ENCODE results near the gene EIF4E3. TPM values are rescaled to one million over a fixed set of nuclear protein-coding genes. Genes with fewer than 3 reads are reported as not detected.

The EIF4E3 gene
- total RNA-seq, 1 experiment from 2014 or later, result not detected

DNA sequence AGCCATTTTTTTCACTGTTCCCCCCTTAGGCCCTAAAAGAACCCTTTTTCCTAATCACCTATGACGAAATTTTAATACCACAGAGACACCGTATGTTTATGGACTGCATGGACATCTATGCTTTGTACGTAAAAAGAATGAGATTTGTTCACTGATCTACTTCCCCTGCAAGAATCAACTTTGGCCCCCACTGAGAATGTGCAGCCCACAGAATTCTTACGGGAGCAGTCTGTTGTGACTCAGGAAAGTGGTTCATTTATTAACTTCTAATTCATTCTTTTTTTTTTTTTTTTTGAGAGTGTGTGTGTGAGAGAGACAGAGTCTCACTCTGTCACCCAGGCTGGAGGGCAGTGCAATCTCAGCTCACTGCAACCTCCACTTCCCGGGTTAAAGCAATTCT, 17.6 kb downstream of the EIF4E3 start:
- no peak overlapping the region for H2AFZ ChIP-seq
- no TSS peak for BruUV-seq (replicated peaks)
- POLR2A ChIA-PET (ENCODE audit: unreplicated experiment), result no interaction called here
- H3K4me1 ChIP-seq (replicated peaks; ENCODE audit: insufficient read depth), result no peaks in the 10 kb centered on the region
- no peak overlapping the region for H3K4me3 ChIP-seq
- no peaks in the 10 kb centered on the region for H3K9me2 ChIP-seq (ENCODE audit: insufficient read depth)
- DNase-seq, result no peak
- H3K4me2 ChIP-seq, result no peak overlapping the region
- TF ChIP-seq, protein P1, sequence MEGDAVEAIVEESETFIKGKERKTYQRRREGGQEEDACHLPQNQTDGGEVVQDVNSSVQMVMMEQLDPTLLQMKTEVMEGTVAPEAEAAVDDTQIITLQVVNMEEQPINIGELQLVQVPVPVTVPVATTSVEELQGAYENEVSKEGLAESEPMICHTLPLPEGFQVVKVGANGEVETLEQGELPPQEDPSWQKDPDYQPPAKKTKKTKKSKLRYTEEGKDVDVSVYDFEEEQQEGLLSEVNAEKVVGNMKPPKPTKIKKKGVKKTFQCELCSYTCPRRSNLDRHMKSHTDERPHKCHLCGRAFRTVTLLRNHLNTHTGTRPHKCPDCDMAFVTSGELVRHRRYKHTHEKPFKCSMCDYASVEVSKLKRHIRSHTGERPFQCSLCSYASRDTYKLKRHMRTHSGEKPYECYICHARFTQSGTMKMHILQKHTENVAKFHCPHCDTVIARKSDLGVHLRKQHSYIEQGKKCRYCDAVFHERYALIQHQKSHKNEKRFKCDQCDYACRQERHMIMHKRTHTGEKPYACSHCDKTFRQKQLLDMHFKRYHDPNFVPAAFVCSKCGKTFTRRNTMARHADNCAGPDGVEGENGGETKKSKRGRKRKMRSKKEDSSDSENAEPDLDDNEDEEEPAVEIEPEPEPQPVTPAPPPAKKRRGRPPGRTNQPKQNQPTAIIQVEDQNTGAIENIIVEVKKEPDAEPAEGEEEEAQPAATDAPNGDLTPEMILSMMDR (conservative IDR thresholded peaks at IDR 0.05), result no peak
- TF ChIP-seq EZH2 (IDR thresholded peaks at IDR 0.05; ENCODE audit: low read depth), result no peak
- no peaks in the 10 kb centered on the region for H3F3A ChIP-seq (ENCODE audit: insufficient read depth, low read depth)
- peaks cover 8% of the 10 kb centered on the region; the same call in 1 of the 2 replicates for H3K27me3 ChIP-seq (ENCODE audit: insufficient read depth, low read depth)
- H3K27ac ChIP-seq, result no peak overlapping the region
- intact Hi-C loops (cut with micrococcal nuclease; ENCODE audit: unreplicated experiment), result no loop called here
- H4K20me1 ChIP-seq (ENCODE audit: insufficient read depth), result no peaks in the 10 kb centered on the region
- CTCF ChIA-PET, result no interaction called here
- H3K79me2 ChIP-seq (ENCODE audit: low read depth), result no peaks in the 10 kb centered on the region
- H3K36me3 ChIP-seq (ENCODE audit: low read depth), result no peaks in the 10 kb centered on the region
- no peaks in the 10 kb centered on the region for H3K9me3 ChIP-seq (ENCODE audit: insufficient read depth, low read depth)

GRCh38 chr3:71705681-71706080, 19.5 kb downstream of the EIF4E3 start:
- Histone ChIP-seq H3K27ac (no peak overlapping the region), H3K27me3 (ENCODE audit: insufficient read depth, low read depth) (0 out of 2 replicates have a peak, but pooled peaks cover 2% of the 10 kb centered on the region), H3K36me3 (ENCODE audit: low read depth) (no peaks in the 10 kb centered on the region), H3K4me3 (no peak overlapping the region), H3K9me3 (ENCODE audit: insufficient read depth, low read depth) (no peaks in the 10 kb centered on the region), H3K9me2 (ENCODE audit: insufficient read depth) (no peaks in the 10 kb centered on the region), H2AFZ (no peak overlapping the region), H3F3A (ENCODE audit: insufficient read depth, low read depth) (no peaks in the 10 kb centered on the region), H3K4me1 (replicated peaks; ENCODE audit: insufficient read depth) (no peaks in the 10 kb centered on the region), H3K4me2 (no peak overlapping the region), H3K79me2 (ENCODE audit: low read depth) (no peaks in the 10 kb centered on the region), H4K20me1 (ENCODE audit: insufficient read depth) (no peaks in the 10 kb centered on the region)
- TF ChIP-seq EZH2 (IDR thresholded peaks at IDR 0.05; ENCODE audit: low read depth), result no peak
- TF ChIP-seq, protein P1 (conservative IDR thresholded peaks at IDR 0.05), result no peak
- ChIA-PET CTCF (no interaction called here), POLR2A (ENCODE audit: unreplicated experiment) (no interaction called here)
- no peak for DNase-seq
- intact Hi-C loops (cut with micrococcal nuclease; ENCODE audit: unreplicated experiment), result no loop called here
- no TSS peak for BruUV-seq (replicated peaks)

GRCh38 chr3:71704915-71705314, 20.3 kb downstream of the EIF4E3 start:
- H2AFZ ChIP-seq, result no peak overlapping the region
- H3K27me3 ChIP-seq (ENCODE audit: insufficient read depth, low read depth), result 0 out of 2 replicates have a peak, but pooled peaks cover 2% of the 10 kb centered on the region
- no TSS peak for BruUV-seq (replicated peaks)
- no peaks in the 10 kb centered on the region for H3K36me3 ChIP-seq (ENCODE audit: low read depth)
- no peaks in the 10 kb centered on the region for H4K20me1 ChIP-seq (ENCODE audit: insufficient read depth)
- no peaks in the 10 kb centered on the region for H3K9me3 ChIP-seq (ENCODE audit: insufficient read depth, low read depth)
- H3K4me1 ChIP-seq (replicated peaks; ENCODE audit: insufficient read depth), result no peaks in the 10 kb centered on the region
- intact Hi-C loops (cut with micrococcal nuclease; ENCODE audit: unreplicated experiment), result no loop called here
- H3K4me2 ChIP-seq, result no peak overlapping the region
- H3K79me2 ChIP-seq (ENCODE audit: low read depth), result no peaks in the 10 kb centered on the region
- no peak overlapping the region for H3K27ac ChIP-seq
- TF ChIP-seq, protein P1 (conservative IDR thresholded peaks at IDR 0.05), result no peak
- TF ChIP-seq EZH2 (IDR thresholded peaks at IDR 0.05; ENCODE audit: low read depth), result no peak
- no peak for DNase-seq
- no peak overlapping the region for H3K4me3 ChIP-seq
- POLR2A ChIA-PET (ENCODE audit: unreplicated experiment), result no interaction called here
- no peaks in the 10 kb centered on the region for H3K9me2 ChIP-seq (ENCODE audit: insufficient read depth)
- CTCF ChIA-PET, result no interaction called here
- no peaks in the 10 kb centered on the region for H3F3A ChIP-seq (ENCODE audit: insufficient read depth, low read depth)
